HepG2 (cell line): ENCODE measurements around the gene CSNK2A1. TPM values are rescaled to one million over a fixed set of nuclear protein-coding genes. Genes with fewer than 3 reads are reported as not detected.

Experiments
- CEBPG ChIP-seq: IDR thresholded peaks from 2 replicates; pipeline ENCODE4 v1.6.1; 2016
- CENPX ChIP-seq: sonication (generic); formaldehyde crosslinking; IDR thresholded peaks from 2 replicates; pipeline ENCODE4 v1.9.0; 2021; ENCODE audit warnings: mild to moderate bottlenecking, missing genetic modification reagents, moderate library complexity
- GATAD2A ChIP-seq: IDR thresholded peaks from 2 replicates; pipeline ENCODE4 v1.6.1; 2016
- HES4 ChIP-seq: sonication (generic); formaldehyde crosslinking; IDR thresholded peaks from 2 replicates; pipeline ENCODE4 v1.9.0; 2021; ENCODE audit warnings: mild to moderate bottlenecking, missing genetic modification reagents, borderline replicate concordance
- HIVEP1 ChIP-seq: sonication (generic); formaldehyde crosslinking; IDR thresholded peaks from 2 replicates; pipeline ENCODE4 v1.4.0; 2020; ENCODE audit warnings: mild to moderate bottlenecking, missing genetic modification reagents
- IRX3 ChIP-seq: sonication (generic); formaldehyde crosslinking; IDR thresholded peaks from 2 replicates; pipeline ENCODE4 v1.8.1; 2023; ENCODE audit warnings: mild to moderate bottlenecking, low read depth, missing genetic modification reagents, borderline replicate concordance
- KLF9 ChIP-seq: IDR thresholded peaks from 2 replicates; pipeline ENCODE4 v1.6.1; 2016; ENCODE audit warnings: low read depth
- MAFK ChIP-seq, 2 experiments: IDR thresholded peaks in 1 of 2; conservative IDR thresholded peaks in 1 of 2; 2 replicates each; pipeline ENCODE4 v1.6.1; 2011; ENCODE audit warnings: improper control_type of control experiment in 2 of 2, low read length in 2 of 2
- MATR3 ChIP-seq: sonication (generic); formaldehyde crosslinking; IDR thresholded peaks from 2 replicates; pipeline ENCODE4 v1.4.0; 2020; ENCODE audit warnings: missing genetic modification reagents
- MIER3 ChIP-seq: IDR thresholded peaks from 2 replicates; pipeline ENCODE4 v1.6.1; 2016; ENCODE audit warnings: missing compliant biosample characterization, borderline replicate concordance
- MXD1 ChIP-seq: sonication (generic); formaldehyde crosslinking; IDR thresholded peaks from 2 replicates; pipeline ENCODE4 v1.4.0; 2020; ENCODE audit warnings: mild to moderate bottlenecking, missing genetic modification reagents
- SP140L ChIP-seq: sonication (generic); formaldehyde crosslinking; IDR thresholded peaks from 2 replicates; pipeline ENCODE4 v1.4.0; 2020; ENCODE audit warnings: missing genetic modification reagents, borderline replicate concordance
- THAP9 ChIP-seq: sonication (generic); formaldehyde crosslinking; IDR thresholded peaks from 2 replicates; pipeline ENCODE4; 2020; ENCODE audit warnings: missing genetic modification reagents, mild to moderate bottlenecking, borderline replicate concordance
- ZBTB1 ChIP-seq: sonication (generic); formaldehyde crosslinking; IDR thresholded peaks from 2 replicates; pipeline ENCODE4 v1.4.0; 2020; ENCODE audit warnings: missing genetic modification reagents, borderline replicate concordance
- ZNF142 ChIP-seq: sonication (generic); formaldehyde crosslinking; IDR thresholded peaks from 2 replicates; pipeline ENCODE4 v1.4.0; 2020; ENCODE audit warnings: missing genetic modification reagents
- ZNF354B ChIP-seq: sonication (generic); formaldehyde crosslinking; IDR thresholded peaks from 2 replicates; pipeline ENCODE4 v1.8.0; 2022; ENCODE audit warnings: mild to moderate bottlenecking, missing genetic modification reagents
- ZNF501 ChIP-seq: sonication (generic); formaldehyde crosslinking; IDR thresholded peaks from 2 replicates; pipeline ENCODE4 v1.5.1; 2020; ENCODE audit warnings: mild to moderate bottlenecking, moderate library complexity, missing genetic modification reagents
- ZNF543 ChIP-seq: sonication (generic); formaldehyde crosslinking; IDR thresholded peaks from 2 replicates; pipeline ENCODE4 v1.4.0; 2020; ENCODE audit warnings: mild to moderate bottlenecking, missing genetic modification reagents
- ZNF644 ChIP-seq: IDR thresholded peaks from 2 replicates; pipeline ENCODE4 v1.6.1; 2016; ENCODE audit warnings: low read depth
- polyA plus RNA-seq, 8 experiments: library from polyadenylated mRNA; depleted of rRNA in 3 of 8; stranded (reverse) in 7 of 8; unstranded in 1 of 8; fragments of >200 nt; fragmentation: Illumina TruSeq in 4 of 8; extraction: Trizol in 4 of 8; gene quantifications; 2 replicates each; pipeline versions ENCODE4 v1.2.1 to v1.2.3, GENCODE V29; 2011 to 2016; ENCODE audit warnings: low read depth in 4 of 8, missing spikeins in 1 of 8, mixed read lengths in 1 of 8; ENCODE audit not compliant: insufficient read depth in 1 of 8
- total RNA-seq, 5 experiments: library from RNA; depleted of rRNA; stranded (reverse); fragments of >200 nt; fragmentation: Illumina TruSeq; extraction: Trizol; gene quantifications; 2 replicates each; pipeline ENCODE4 v1.2.3, GENCODE V29; 2016; ENCODE audit warnings: low read depth in 1 of 5

The CSNK2A1 gene
- total and polyA plus RNA-seq, 2 of the 13 experiments (the other 11 are each of a cell fraction or from before 2014, with no cell fraction given), result 153 to 231 TPM

GRCh38 chr20:431012-431904, 112.3 kb downstream of the CSNK2A1 start (continued):
- TF ChIP-seq THAP9 (CRISPR knock-in tag) (peak; percentile 72; the same call in 1 of the 2 replicates), ZNF543 (CRISPR knock-in tag) (no peak), ZNF142 (no peak), MATR3 (CRISPR knock-in tag) (no peak), MAFK (conservative IDR thresholded peaks at IDR 0.05 in 1 of 2, IDR thresholded peaks at IDR 0.05 in 1 of 2; ENCODE audit: low read length in 2 of 2) (no peak), KLF9 (no peak), SP140L (CRISPR knock-in tag) (no peak), CENPX (CRISPR knock-in tag) (no peak), MIER3 (CRISPR knock-in tag) (peak; percentile 73; the same call in 1 of the 2 replicates), ZNF644 (CRISPR knock-in tag) (0 out of 2 replicates have a peak, but pooled peaks have one; percentile 61), HES4 (CRISPR knock-in tag) (no peak), ZNF354B (CRISPR knock-in tag) (no peak), HIVEP1 (no peak), CEBPG (CRISPR knock-in tag) (peak; percentile 68), IRX3 (CRISPR knock-in tag) (no peak), GATAD2A (CRISPR knock-in tag) (peak; percentile 82), MXD1 (CRISPR knock-in tag) (no peak), ZBTB1 (CRISPR knock-in tag) (0 out of 2 replicates have a peak, but pooled peaks have one; percentile 33), ZNF501 (CRISPR knock-in tag) (peak; percentile 84; the same call in 1 of the 2 replicates)
